Measurements from ENCODE around the gene IER2. TPM values are rescaled to one million over a fixed set of nuclear protein-coding genes. Genes with fewer than 3 reads are reported as not detected.

Gene IER2
- total and polyA plus RNA-seq, 2 donors (not counting 3 experiments of a cell fraction or from before 2014, with no cell fraction given), result 60.6 to 81.6 TPM

- POLR2A ChIA-PET, result interaction anchor here (1.2 to 3.2 kb wide), 2 partner anchors 10 to 14 kb away, joined by 3 to 6 read pairs; partner anchors contain the start of gene NACC1
- peak; percentile 95 for FAIRE-seq
These were observed 45.8 kb upstream of the IER2 start for GRCh38 chr19:13104360-13104847.

More at GRCh38 chr19:13104360-13104847, 45.8 kb upstream of the IER2 start:
- Histone ChIP-seq H3K36me3 (ENCODE audit: control insufficient read depth in 2 of 2, extremely low read depth in 1 of 2, insufficient read depth in 2 of 2, low read length in 2 of 2) (peaks cover 3 to 9% of the 10 kb centered on the region in 2 experiments), H3K9me1 (replicated peaks; ENCODE audit: control insufficient read depth, extremely low read depth, insufficient read depth, low read length) (no peaks in the 10 kb centered on the region), H3K27ac (ENCODE audit: insufficient read depth, low read depth, low read length) (peak overlapping the region; percentile 60), H2AFZ (ENCODE audit: low read depth, low read length) (no peak overlapping the region), H3K4me2 (ENCODE audit: insufficient read depth, low read length) (peak overlapping the region; percentile 34), H3K4me3 (replicated peaks in 1 of 3; ENCODE audit: insufficient read depth in 1 of 3, low read depth in 1 of 3, low read length in 3 of 3) (no peak overlapping the region), H3K9ac (replicated peaks; ENCODE audit: extremely low read depth, insufficient read depth, low read length) (peak overlapping the region; percentile 35), H3K4me1 (ENCODE audit: control insufficient read depth, extremely low read depth, insufficient read depth, low read length) (peaks cover 41% of the 10 kb centered on the region), H3K79me2 (ENCODE audit: control insufficient read depth, insufficient read depth, low read length) (peaks cover 28% of the 10 kb centered on the region), H3K27me3 (ENCODE audit: control insufficient read depth in 2 of 2, insufficient read depth in 2 of 2, low read length in 2 of 2) (no peaks in the 10 kb centered on the region), H3K9me3 (replicated peaks; ENCODE audit: control insufficient read depth, insufficient read depth, low read length) (no peaks in the 10 kb centered on the region), H4K20me1 (replicated peaks; ENCODE audit: control insufficient read depth, extremely low read depth, insufficient read depth, low read length) (no peaks in the 10 kb centered on the region)
- peak; percentile 82 for TF ChIP-seq MAX (IDR thresholded peaks at IDR 0.05; ENCODE audit: insufficient read depth, insufficient read length)
- TF ChIP-seq JUN (IDR thresholded peaks at IDR 0.05; ENCODE audit: borderline replicate concordance, insufficient read depth, insufficient read length, low read depth), result no peak
- TF ChIP-seq, protein P1, sequence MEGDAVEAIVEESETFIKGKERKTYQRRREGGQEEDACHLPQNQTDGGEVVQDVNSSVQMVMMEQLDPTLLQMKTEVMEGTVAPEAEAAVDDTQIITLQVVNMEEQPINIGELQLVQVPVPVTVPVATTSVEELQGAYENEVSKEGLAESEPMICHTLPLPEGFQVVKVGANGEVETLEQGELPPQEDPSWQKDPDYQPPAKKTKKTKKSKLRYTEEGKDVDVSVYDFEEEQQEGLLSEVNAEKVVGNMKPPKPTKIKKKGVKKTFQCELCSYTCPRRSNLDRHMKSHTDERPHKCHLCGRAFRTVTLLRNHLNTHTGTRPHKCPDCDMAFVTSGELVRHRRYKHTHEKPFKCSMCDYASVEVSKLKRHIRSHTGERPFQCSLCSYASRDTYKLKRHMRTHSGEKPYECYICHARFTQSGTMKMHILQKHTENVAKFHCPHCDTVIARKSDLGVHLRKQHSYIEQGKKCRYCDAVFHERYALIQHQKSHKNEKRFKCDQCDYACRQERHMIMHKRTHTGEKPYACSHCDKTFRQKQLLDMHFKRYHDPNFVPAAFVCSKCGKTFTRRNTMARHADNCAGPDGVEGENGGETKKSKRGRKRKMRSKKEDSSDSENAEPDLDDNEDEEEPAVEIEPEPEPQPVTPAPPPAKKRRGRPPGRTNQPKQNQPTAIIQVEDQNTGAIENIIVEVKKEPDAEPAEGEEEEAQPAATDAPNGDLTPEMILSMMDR (IDR thresholded peaks at IDR 0.05; ENCODE audit: extremely low read depth in 1 of 2, insufficient read depth in 1 of 2, low read depth in 1 of 2, low read length in 2 of 2), result peak; percentile 85 to 95
- TF ChIP-seq POLR2AphosphoS5 (IDR thresholded peaks at IDR 0.05; ENCODE audit: insufficient read depth, low read depth, low read length), result peak; percentile 99
- TF ChIP-seq EZH2 (IDR thresholded peaks at IDR 0.05; ENCODE audit: borderline replicate concordance, low read depth, low read length, severe bottlenecking), result no peak
- TF ChIP-seq GATA2 (IDR thresholded peaks at IDR 0.05; ENCODE audit: insufficient read depth, insufficient read length, low read depth, low read length), result peak; percentile 82
- TF ChIP-seq MYC (IDR thresholded peaks at IDR 0.05; ENCODE audit: low read depth, low read length), result peak; percentile 78
- no peak for TF ChIP-seq FOS (IDR thresholded peaks at IDR 0.05; ENCODE audit: borderline replicate concordance, insufficient read depth, low read length)
- peak; percentile 80 for TF ChIP-seq POLR2A (IDR thresholded peaks at IDR 0.05; ENCODE audit: low read depth, low read length)
- CTCF ChIA-PET, result interaction anchor here (0.8 to 3.6 kb wide), 10 partner anchors 9 to 139 kb away, joined by 3 to 24 read pairs (median 6); partner anchors contain the start of genes NACC1 and TRMT1
- dilution Hi-C loops (cut with MboI; ENCODE audit: extremely low pct_ligation_motif_present, low sequenced_read_pairs) (no loop called here), intact Hi-C loops (cut with micrococcal nuclease) (loop anchor here (5.0 kb wide), 2 partner anchors 143 to 903 kb away; partner anchors contain the start of gene RFX1)
- DNase-seq (ENCODE audit: low read depth, low spot score), result peak; percentile 94
- no TSS peak for BruUV-seq (replicated peaks)

Data from endothelial cell of umbilical vein (primary cell).